ENCODE measurements around the gene LTBP4. TPM values are rescaled to one million over a fixed set of nuclear protein-coding genes. Genes with fewer than 3 reads are reported as not detected.

LTBP4 gene
- total and polyA plus RNA-seq, 2 of the 13 experiments (the other 11 are each of a cell fraction or from before 2014, with no cell fraction given), result 0.86 to 2.3 TPM

DNA sequence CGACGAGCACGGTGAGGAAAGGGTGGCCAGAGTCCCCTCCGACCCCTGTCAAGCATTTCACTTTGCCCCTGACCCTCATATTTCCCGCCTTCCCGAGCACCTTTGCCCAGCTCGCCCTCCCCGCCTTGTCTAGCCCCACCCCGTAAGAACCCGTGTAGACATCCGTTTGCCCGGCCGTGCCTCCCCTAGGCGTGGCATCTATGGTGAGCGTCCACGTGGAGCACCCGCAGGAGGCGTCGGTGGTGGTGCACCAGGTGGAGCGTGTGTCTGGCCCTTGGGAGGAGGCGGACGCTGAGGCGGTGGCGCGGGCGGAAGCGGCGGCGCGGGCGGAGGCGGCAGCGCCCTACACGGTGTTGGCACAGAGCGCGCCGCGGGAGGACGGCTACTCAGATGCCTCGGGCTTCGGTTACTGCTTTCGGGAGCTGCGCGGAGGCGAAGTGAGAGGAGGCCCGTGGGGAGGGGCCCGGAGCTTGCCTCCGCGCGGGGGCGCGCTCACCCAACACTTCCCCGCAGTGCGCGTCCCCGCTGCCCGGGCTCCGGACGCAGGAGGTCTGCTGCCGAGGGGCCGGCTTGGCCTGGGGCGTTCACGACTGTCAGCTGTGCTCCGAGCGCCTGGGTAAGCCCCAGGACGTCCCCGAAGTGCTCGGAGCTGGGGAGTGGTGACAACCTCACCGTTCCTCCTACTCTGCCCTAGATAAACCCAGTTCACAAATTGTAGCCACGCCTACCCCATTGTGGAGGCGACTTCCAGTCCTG is 4.2 kb downstream of the LTBP4 start (continued):
- TF ChIP-seq, protein P1, sequence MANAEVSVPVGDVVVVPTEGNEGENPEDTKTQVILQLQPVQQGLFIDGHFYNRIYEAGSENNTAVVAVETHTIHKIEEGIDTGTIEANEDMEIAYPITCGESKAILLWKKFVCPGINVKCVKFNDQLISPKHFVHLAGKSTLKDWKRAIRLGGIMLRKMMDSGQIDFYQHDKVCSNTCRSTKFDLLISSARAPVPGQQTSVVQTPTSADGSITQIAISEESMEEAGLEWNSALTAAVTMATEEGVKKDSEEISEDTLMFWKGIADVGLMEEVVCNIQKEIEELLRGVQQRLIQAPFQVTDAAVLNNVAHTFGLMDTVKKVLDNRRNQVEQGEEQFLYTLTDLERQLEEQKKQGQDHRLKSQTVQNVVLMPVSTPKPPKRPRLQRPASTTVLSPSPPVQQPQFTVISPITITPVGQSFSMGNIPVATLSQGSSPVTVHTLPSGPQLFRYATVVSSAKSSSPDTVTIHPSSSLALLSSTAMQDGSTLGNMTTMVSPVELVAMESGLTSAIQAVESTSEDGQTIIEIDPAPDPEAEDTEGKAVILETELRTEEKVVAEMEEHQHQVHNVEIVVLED (CRISPR knock-in tag; IDR thresholded peaks at IDR 0.05; ENCODE audit: borderline replicate concordance), result no peak
- TF ChIP-seq ZSCAN9 (CRISPR knock-in tag; IDR thresholded peaks at IDR 0.05; ENCODE audit: borderline replicate concordance) (0 out of 2 replicates have a peak, but pooled peaks have one; percentile 57), ZNF562 (CRISPR knock-in tag; IDR thresholded peaks at IDR 0.05; ENCODE audit: borderline replicate concordance) (peak; percentile 59; the same call in 1 of the 2 replicates), ZNF552 (CRISPR knock-in tag; IDR thresholded peaks at IDR 0.05; ENCODE audit: borderline replicate concordance) (peak; percentile 80; the same call in 1 of the 2 replicates), KDM3A (CRISPR knock-in tag; IDR thresholded peaks at IDR 0.05; ENCODE audit: low read depth) (peak; percentile 50; the same call in 1 of the 2 replicates), ZNF598 (CRISPR knock-in tag; IDR thresholded peaks at IDR 0.05; ENCODE audit: borderline replicate concordance) (peak; percentile 20; the same call in 1 of the 2 replicates), RFXANK (CRISPR knock-in tag; IDR thresholded peaks at IDR 0.05) (no peak), ZNF34 (CRISPR knock-in tag; IDR thresholded peaks at IDR 0.05; ENCODE audit: borderline replicate concordance) (no peak; the same call in 1 of the 2 replicates), SALL2 (CRISPR knock-in tag; IDR thresholded peaks at IDR 0.05) (no peak), ZNF432 (CRISPR knock-in tag; IDR thresholded peaks at IDR 0.05; ENCODE audit: borderline replicate concordance) (no peak), KDM5A (IDR thresholded peaks at IDR 0.05; ENCODE audit: borderline replicate concordance, low read length) (no peak), RELA (CRISPR knock-in tag; IDR thresholded peaks at IDR 0.05) (no peak), GATAD1 (CRISPR knock-in tag; IDR thresholded peaks at IDR 0.05) (no peak), PHF21A (CRISPR knock-in tag; IDR thresholded peaks at IDR 0.05) (no peak), ZNF644 (CRISPR knock-in tag; IDR thresholded peaks at IDR 0.05; ENCODE audit: low read depth) (no peak), ZNF30 (CRISPR knock-in tag; IDR thresholded peaks at IDR 0.05) (0 out of 2 replicates have a peak, but pooled peaks have one; percentile 60)
- TF ChIP-seq, protein P2, sequence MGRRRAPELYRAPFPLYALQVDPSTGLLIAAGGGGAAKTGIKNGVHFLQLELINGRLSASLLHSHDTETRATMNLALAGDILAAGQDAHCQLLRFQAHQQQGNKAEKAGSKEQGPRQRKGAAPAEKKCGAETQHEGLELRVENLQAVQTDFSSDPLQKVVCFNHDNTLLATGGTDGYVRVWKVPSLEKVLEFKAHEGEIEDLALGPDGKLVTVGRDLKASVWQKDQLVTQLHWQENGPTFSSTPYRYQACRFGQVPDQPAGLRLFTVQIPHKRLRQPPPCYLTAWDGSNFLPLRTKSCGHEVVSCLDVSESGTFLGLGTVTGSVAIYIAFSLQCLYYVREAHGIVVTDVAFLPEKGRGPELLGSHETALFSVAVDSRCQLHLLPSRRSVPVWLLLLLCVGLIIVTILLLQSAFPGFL (CRISPR knock-in tag; IDR thresholded peaks at IDR 0.05), result no peak
- TF ChIP-seq, protein P3, sequence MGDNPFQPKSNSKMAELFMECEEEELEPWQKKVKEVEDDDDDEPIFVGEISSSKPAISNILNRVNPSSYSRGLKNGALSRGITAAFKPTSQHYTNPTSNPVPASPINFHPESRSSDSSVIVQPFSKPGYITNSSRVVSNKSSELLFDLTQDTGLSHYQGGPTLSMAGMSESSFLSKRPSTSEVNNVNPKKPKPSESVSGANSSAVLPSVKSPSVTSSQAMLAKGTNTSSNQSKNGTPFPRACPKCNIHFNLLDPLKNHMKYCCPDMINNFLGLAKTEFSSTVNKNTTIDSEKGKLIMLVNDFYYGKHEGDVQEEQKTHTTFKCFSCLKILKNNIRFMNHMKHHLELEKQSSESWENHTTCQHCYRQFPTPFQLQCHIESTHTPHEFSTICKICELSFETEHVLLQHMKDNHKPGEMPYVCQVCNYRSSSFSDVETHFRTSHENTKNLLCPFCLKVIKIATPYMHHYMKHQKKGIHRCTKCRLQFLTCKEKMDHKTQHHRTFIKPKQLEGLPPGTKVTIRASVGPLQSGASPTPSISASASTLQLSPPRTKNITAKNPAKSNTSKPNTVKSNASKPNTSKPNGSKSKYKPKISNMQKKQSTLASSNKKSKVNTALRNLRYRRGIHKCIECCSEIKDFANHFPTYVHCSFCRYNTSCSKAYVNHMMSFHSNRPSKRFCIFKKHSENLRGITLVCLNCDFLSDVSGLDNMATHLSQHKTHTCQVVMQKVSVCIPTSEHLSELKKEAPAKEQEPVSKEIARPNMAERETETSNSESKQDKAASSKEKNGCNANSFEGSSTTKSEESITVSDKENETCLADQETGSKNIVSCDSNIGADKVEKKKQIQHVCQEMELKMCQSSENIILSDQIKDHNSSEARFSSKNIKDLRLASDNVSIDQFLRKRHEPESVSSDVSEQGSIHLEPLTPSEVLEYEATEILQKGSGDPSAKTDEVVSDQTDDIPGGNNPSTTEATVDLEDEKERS (CRISPR knock-in tag; IDR thresholded peaks at IDR 0.05), result no peak
- TF ChIP-seq, protein P4, sequence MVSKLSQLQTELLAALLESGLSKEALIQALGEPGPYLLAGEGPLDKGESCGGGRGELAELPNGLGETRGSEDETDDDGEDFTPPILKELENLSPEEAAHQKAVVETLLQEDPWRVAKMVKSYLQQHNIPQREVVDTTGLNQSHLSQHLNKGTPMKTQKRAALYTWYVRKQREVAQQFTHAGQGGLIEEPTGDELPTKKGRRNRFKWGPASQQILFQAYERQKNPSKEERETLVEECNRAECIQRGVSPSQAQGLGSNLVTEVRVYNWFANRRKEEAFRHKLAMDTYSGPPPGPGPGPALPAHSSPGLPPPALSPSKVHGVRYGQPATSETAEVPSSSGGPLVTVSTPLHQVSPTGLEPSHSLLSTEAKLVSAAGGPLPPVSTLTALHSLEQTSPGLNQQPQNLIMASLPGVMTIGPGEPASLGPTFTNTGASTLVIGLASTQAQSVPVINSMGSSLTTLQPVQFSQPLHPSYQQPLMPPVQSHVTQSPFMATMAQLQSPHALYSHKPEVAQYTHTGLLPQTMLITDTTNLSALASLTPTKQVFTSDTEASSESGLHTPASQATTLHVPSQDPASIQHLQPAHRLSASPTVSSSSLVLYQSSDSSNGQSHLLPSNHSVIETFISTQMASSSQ (IDR thresholded peaks at IDR 0.05; ENCODE audit: low read depth), result no peak
- TF ChIP-seq, protein P4 (CRISPR knock-in tag; IDR thresholded peaks at IDR 0.05; ENCODE audit: borderline replicate concordance), result no peak; the same call in 1 of the 2 replicates

Measured in HepG2 (cell line).